Panc1 (cell line): ENCODE measurements around the gene CAMK1D. TPM values are rescaled to one million over a fixed set of nuclear protein-coding genes. Genes with fewer than 3 reads are reported as not detected.

Experiments used
- ATAC-seq: fragments of 200-7000 bp; cut with Tn5 transposase; 2 replicates; pipeline ENCODE4 v1.9.1; 2020; ENCODE audit warnings: mild to moderate bottlenecking, moderate library complexity
- BruUV-seq: library from RNA; stranded (reverse); fragments of 400-500 nt; replicated peaks from 2 replicates; lab custom pipeline; 2021; lab: Mats Ljungman, UMichigan
- CTCF ChIA-PET: fragments of 300-600 bp; sonication (Branson Sonifier 250); formaldehyde crosslinking; loops from one replicate; lab custom pipeline; 2022; ENCODE audit warnings: antibody characterized with exemption; lab: Charles Lee
- POLR2A ChIA-PET: fragments of 300-600 bp; sonication (Branson Sonifier 250); formaldehyde crosslinking; loops from one replicate; lab custom pipeline; 2022; ENCODE audit warnings: antibody characterized with exemption; lab: Charles Lee
- DNase-seq: peaks from one replicate; pipeline ENCODE4 v3.0.0-alpha.2; 2010; ENCODE audit warnings: low read depth, low spot score
- H3K27ac ChIP-seq: 2 replicates; pipeline ENCODE4 v1.5.1; 2011; ENCODE audit warnings: mild to moderate bottlenecking, low read length, inconsistent platforms
- H3K27me3 ChIP-seq: fragments of 200-500 bp; sonication (Bioruptor generic); 2 replicates; pipeline ENCODE4 v1.6.0; 2014; ENCODE audit warnings: low read length, inconsistent platforms; ENCODE audit not compliant: control insufficient read depth, insufficient read depth
- H3K36me3 ChIP-seq: fragments of 200-500 bp; sonication (Bioruptor generic); 2 replicates; pipeline ENCODE4 v1.5.1; 2014; ENCODE audit warnings: inconsistent platforms, mild to moderate bottlenecking, low read length, moderate library complexity; ENCODE audit not compliant: control insufficient read depth, insufficient read depth
- H3K4me1 ChIP-seq: 2 replicates; pipeline ENCODE4 v1.5.1; 2011; ENCODE audit warnings: inconsistent platforms, mild to moderate bottlenecking, low read length, moderate library complexity; ENCODE audit not compliant: control insufficient read depth, insufficient read depth
- H3K4me3 ChIP-seq, 2 experiments: 2 replicates each; pipeline ENCODE4 v1.5.1; 2011 to 2012; ENCODE audit warnings: low read depth in 2 of 2, low read length in 2 of 2, mild to moderate bottlenecking in 2 of 2, inconsistent platforms in 1 of 2, moderate library complexity in 1 of 2
- H3K9me3 ChIP-seq: fragments of 200-500 bp; sonication (Bioruptor generic); 2 replicates; pipeline ENCODE4 v1.5.1; 2014; ENCODE audit warnings: low read depth, mild to moderate bottlenecking, inconsistent platforms, low read length, moderate library complexity; ENCODE audit not compliant: control insufficient read depth, insufficient read depth
- POLR2AphosphoS5 ChIP-seq: IDR thresholded peaks from 2 replicates; pipeline ENCODE4 v1.6.1; 2012; ENCODE audit warnings: mild to moderate bottlenecking, low read depth, low read length, moderate library complexity
- TCF7L2 ChIP-seq: IDR thresholded peaks from 2 replicates; pipeline ENCODE4 v1.6.1; 2011; ENCODE audit warnings: mild to moderate bottlenecking, low read depth, low read length, inconsistent platforms
- in situ Hi-C: cut with HindIII; loops from 2 replicates; pipeline ENCODE4 v1.10.0; 2016; ENCODE audit warnings: low sequenced_read_pairs, low pct_unique_long_range_greater_than_20kb
- intact Hi-C: fragments of 100-400 bp; cut with micrococcal nuclease; formaldehyde crosslinking; loops from one replicate; pipeline ENCODE4 v1.10.0; 2022; ENCODE audit not compliant: unreplicated experiment
- total RNA-seq: library from RNA; stranded (reverse); gene quantifications from one replicate; pipeline ENCODE4 v1.2.1, GENCODE V29; 2021; ENCODE audit not compliant: unreplicated experiment
- TF ChIP-seq, protein P1 (sequence below): fragments of 450-650 bp; IDR thresholded peaks from 2 replicates; pipeline ENCODE4 v1.5.1; 2017; ENCODE audit warnings: mild to moderate bottlenecking
- TF ChIP-seq, protein P2 (sequence below), 2 experiments: IDR thresholded peaks; 2 replicates each; pipeline ENCODE4 v1.6.1; 2011 to 2012; ENCODE audit warnings: low read depth in 2 of 2, control low read depth in 1 of 2, low read length in 1 of 2, mild to moderate bottlenecking in 1 of 2, moderate library complexity in 1 of 2; ENCODE audit not compliant: insufficient read depth in 1 of 2

CAMK1D gene
- total RNA-seq, 1 experiment from 2014 or later: 5.7 TPM

DNA sequence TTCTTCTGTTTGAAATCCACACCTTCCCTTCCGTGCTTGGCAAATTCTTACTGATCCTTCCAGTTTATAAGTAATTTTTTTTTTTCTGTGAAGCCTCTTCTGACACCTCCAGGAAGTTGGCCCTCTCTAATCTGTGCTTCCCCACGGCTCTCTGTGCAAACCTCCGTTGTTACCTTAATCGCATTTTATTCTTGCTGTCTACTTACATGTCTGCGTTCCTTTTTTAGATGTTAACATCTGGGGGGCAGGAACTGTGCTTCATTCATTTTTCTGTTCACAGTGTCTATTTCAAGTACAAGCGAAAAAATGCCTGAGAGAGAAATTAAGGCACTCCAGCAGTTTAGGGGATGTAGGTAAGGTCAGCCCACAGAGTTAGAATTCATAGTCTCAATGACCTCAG, 8.4 kb upstream of the CAMK1D start:
- ATAC-seq (no peak), DNase-seq (no peak)
- no TSS peak for BruUV-seq
- H3K27me3 ChIP-seq: no peaks in the 10 kb centered on the region
- CTCF ChIA-PET: no interaction called here
- H3K9me3 ChIP-seq: no peaks in the 10 kb centered on the region
- intact Hi-C loops: no loop called here
- no peaks in the 10 kb centered on the region for H3K36me3 ChIP-seq
- POLR2A ChIA-PET: no interaction called here
- no peak overlapping the region for H3K4me3 ChIP-seq
- no peak overlapping the region for H3K27ac ChIP-seq
- no peaks in the 10 kb centered on the region for H3K4me1 ChIP-seq
- TF ChIP-seq POLR2AphosphoS5: no peak
- TF ChIP-seq, protein P1, sequence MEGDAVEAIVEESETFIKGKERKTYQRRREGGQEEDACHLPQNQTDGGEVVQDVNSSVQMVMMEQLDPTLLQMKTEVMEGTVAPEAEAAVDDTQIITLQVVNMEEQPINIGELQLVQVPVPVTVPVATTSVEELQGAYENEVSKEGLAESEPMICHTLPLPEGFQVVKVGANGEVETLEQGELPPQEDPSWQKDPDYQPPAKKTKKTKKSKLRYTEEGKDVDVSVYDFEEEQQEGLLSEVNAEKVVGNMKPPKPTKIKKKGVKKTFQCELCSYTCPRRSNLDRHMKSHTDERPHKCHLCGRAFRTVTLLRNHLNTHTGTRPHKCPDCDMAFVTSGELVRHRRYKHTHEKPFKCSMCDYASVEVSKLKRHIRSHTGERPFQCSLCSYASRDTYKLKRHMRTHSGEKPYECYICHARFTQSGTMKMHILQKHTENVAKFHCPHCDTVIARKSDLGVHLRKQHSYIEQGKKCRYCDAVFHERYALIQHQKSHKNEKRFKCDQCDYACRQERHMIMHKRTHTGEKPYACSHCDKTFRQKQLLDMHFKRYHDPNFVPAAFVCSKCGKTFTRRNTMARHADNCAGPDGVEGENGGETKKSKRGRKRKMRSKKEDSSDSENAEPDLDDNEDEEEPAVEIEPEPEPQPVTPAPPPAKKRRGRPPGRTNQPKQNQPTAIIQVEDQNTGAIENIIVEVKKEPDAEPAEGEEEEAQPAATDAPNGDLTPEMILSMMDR: no peak
- in situ Hi-C loops: no loop called here

DNA sequence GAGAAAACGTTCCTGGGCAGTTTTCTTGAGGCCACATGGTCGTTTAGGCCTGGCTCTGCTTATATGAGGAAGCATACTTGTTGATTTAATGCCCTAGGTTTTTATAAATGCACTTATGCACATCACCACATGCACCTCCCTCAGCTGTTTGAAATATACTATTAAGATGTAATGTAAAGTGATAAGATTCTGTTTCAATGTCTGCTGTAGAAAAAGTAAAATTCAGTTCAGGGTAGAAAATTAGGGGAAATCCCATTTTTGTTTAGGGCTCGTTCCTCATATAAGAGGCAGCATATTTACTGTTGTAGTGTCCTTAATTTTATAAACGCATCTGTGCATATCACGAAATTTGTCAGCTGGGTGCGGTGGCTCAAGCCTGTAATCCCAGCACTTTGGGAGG, 7.8 kb upstream of the CAMK1D start:
- DNase-seq: no peak
- in situ Hi-C loops (no loop called here), intact Hi-C loops (no loop called here)
- H3K4me3 ChIP-seq: no peak overlapping the region
- H3K9me3 ChIP-seq: no peaks in the 10 kb centered on the region
- no peaks in the 10 kb centered on the region for H3K27me3 ChIP-seq
- TF ChIP-seq, protein P2, sequence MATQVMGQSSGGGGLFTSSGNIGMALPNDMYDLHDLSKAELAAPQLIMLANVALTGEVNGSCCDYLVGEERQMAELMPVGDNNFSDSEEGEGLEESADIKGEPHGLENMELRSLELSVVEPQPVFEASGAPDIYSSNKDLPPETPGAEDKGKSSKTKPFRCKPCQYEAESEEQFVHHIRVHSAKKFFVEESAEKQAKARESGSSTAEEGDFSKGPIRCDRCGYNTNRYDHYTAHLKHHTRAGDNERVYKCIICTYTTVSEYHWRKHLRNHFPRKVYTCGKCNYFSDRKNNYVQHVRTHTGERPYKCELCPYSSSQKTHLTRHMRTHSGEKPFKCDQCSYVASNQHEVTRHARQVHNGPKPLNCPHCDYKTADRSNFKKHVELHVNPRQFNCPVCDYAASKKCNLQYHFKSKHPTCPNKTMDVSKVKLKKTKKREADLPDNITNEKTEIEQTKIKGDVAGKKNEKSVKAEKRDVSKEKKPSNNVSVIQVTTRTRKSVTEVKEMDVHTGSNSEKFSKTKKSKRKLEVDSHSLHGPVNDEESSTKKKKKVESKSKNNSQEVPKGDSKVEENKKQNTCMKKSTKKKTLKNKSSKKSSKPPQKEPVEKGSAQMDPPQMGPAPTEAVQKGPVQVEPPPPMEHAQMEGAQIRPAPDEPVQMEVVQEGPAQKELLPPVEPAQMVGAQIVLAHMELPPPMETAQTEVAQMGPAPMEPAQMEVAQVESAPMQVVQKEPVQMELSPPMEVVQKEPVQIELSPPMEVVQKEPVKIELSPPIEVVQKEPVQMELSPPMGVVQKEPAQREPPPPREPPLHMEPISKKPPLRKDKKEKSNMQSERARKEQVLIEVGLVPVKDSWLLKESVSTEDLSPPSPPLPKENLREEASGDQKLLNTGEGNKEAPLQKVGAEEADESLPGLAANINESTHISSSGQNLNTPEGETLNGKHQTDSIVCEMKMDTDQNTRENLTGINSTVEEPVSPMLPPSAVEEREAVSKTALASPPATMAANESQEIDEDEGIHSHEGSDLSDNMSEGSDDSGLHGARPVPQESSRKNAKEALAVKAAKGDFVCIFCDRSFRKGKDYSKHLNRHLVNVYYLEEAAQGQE (IDR thresholded peaks at IDR 0.05; ENCODE audit: insufficient read depth in 1 of 2, low read depth in 2 of 2, low read length in 1 of 2): no peak
- TF ChIP-seq, protein P1: no peak
- TF ChIP-seq TCF7L2: no peak
- no peaks in the 10 kb centered on the region for H3K4me1 ChIP-seq
- no peaks in the 10 kb centered on the region for H3K36me3 ChIP-seq
- no TSS peak for BruUV-seq
- POLR2A ChIA-PET: no interaction called here
- CTCF ChIA-PET: no interaction called here
- H3K27ac ChIP-seq: no peak overlapping the region
- no peak for ATAC-seq
